ENCODE results near the gene DHX9.

The DHX9 gene

GRCh38 chr1:182839209-182840066, at the start of gene DHX9:
DHX9 (plus strand) TSS chr1:182839347; CDS start chr1:182842567, 3,220 bp downstream.
- Mint-ChIP-seq H3K4me1 (peaks cover 45% of the 10 kb centered on the region), H3K27me3 (no peaks in the 10 kb centered on the region), H3K27ac (peak within 1 kb of the TSS; percentile 91), H3K9me3 (no peaks in the 10 kb centered on the region), H3K36me3 (peaks cover 36% of the 10 kb centered on the region), H3K4me3 (peak within 1 kb of the TSS; percentile 95)
- peak; percentile 93 for ATAC-seq

GRCh38 chr1:182791281-182792179, 47.6 kb upstream of the DHX9 start:
- Mint-ChIP-seq H3K27me3 (no peaks in the 10 kb centered on the region), H3K9me3 (no peaks in the 10 kb centered on the region), H3K36me3 (no peaks in the 10 kb centered on the region), H3K4me3 (no peak overlapping the region), H3K27ac (no peak overlapping the region), H3K4me1 (peaks cover 15% of the 10 kb centered on the region)
- no peak for ATAC-seq

GRCh38 chr1:182794091-182794490, 45.1 kb upstream of the DHX9 start:
- no peaks in the 10 kb centered on the region for H3K27me3 Mint-ChIP-seq
- no peak overlapping the region for H3K27ac Mint-ChIP-seq
- no peaks in the 10 kb centered on the region for H3K36me3 Mint-ChIP-seq
- H3K4me3 Mint-ChIP-seq: no peak overlapping the region
- H3K4me1 Mint-ChIP-seq: peaks cover 15% of the 10 kb centered on the region
- no peaks in the 10 kb centered on the region for H3K9me3 Mint-ChIP-seq
- no peak for ATAC-seq

GRCh38 chr1:182794676-182795201, 44.4 kb upstream of the DHX9 start:
- H3K4me1 Mint-ChIP-seq: peaks cover 14% of the 10 kb centered on the region
- no peak overlapping the region for H3K4me3 Mint-ChIP-seq
- no peak for ATAC-seq
- H3K9me3 Mint-ChIP-seq: no peaks in the 10 kb centered on the region
- no peaks in the 10 kb centered on the region for H3K36me3 Mint-ChIP-seq
- no peak overlapping the region for H3K27ac Mint-ChIP-seq
- H3K27me3 Mint-ChIP-seq: no peaks in the 10 kb centered on the region

- Mint-ChIP-seq H3K9me3 (no peaks in the 10 kb centered on the region), H3K27me3 (no peaks in the 10 kb centered on the region), H3K27ac (no peak overlapping the region), H3K36me3 (no peaks in the 10 kb centered on the region), H3K4me1 (peaks cover 7% of the 10 kb centered on the region), H3K4me3 (no peak overlapping the region)
- ATAC-seq: peak; percentile 24
Measured at GRCh38 chr1:182795563-182796228, 43.5 kb upstream of the DHX9 start.

- Mint-ChIP-seq H3K9me3 (no peaks in the 10 kb centered on the region), H3K27me3 (no peaks in the 10 kb centered on the region), H3K4me1 (no peaks in the 10 kb centered on the region), H3K36me3 (peaks cover 24% of the 10 kb centered on the region), H3K27ac (no peak overlapping the region), H3K4me3 (no peak overlapping the region)
- no peak for ATAC-seq
Measured at GRCh38 chr1:182802006-182802803, 36.9 kb upstream of the DHX9 start.

- H3K27ac Mint-ChIP-seq: no peak overlapping the region
- no peak for ATAC-seq
- no peaks in the 10 kb centered on the region for H3K27me3 Mint-ChIP-seq
- no peaks in the 10 kb centered on the region for H3K4me1 Mint-ChIP-seq
- H3K9me3 Mint-ChIP-seq: no peaks in the 10 kb centered on the region
- no peak overlapping the region for H3K4me3 Mint-ChIP-seq
- peaks cover 30% of the 10 kb centered on the region for H3K36me3 Mint-ChIP-seq
Measured at GRCh38 chr1:182803846-182804245, 35.3 kb upstream of the DHX9 start.

GRCh38 chr1:182806015-182806678, 33.0 kb upstream of the DHX9 start:
- no peaks in the 10 kb centered on the region for H3K4me1 Mint-ChIP-seq
- H3K36me3 Mint-ChIP-seq: peaks cover 30% of the 10 kb centered on the region
- no peaks in the 10 kb centered on the region for H3K27me3 Mint-ChIP-seq

GRCh38 chr1:182807907-182808306, 31.2 kb upstream of the DHX9 start:
- Mint-ChIP-seq H3K27me3 (no peaks in the 10 kb centered on the region), H3K27ac (no peak overlapping the region), H3K9me3 (no peaks in the 10 kb centered on the region), H3K4me3 (no peak overlapping the region), H3K36me3 (peaks cover 37% of the 10 kb centered on the region), H3K4me1 (no peaks in the 10 kb centered on the region)
- ATAC-seq: no peak

More at GRCh38 chr1:182806015-182806678, 33.0 kb upstream of the DHX9 start:
- Mint-ChIP-seq H3K27ac (no peak overlapping the region), H3K4me3 (no peak overlapping the region), H3K9me3 (no peaks in the 10 kb centered on the region)
- ATAC-seq: no peak

GRCh38 chr1:182809414-182809957, 29.7 kb upstream of the DHX9 start:
- Mint-ChIP-seq H3K4me1 (no peaks in the 10 kb centered on the region), H3K27ac (no peak overlapping the region), H3K36me3 (peaks cover 32% of the 10 kb centered on the region), H3K9me3 (no peaks in the 10 kb centered on the region), H3K27me3 (no peaks in the 10 kb centered on the region), H3K4me3 (no peak overlapping the region)
- ATAC-seq: no peak

- ATAC-seq: no peak
- no peak overlapping the region for H3K4me3 Mint-ChIP-seq
Measured at GRCh38 chr1:182811975-182812722, 27.0 kb upstream of the DHX9 start.

GRCh38 chr1:182816863-182817262, 22.3 kb upstream of the DHX9 start:
- Mint-ChIP-seq H3K4me1 (peaks cover 10% of the 10 kb centered on the region), H3K27ac (no peak overlapping the region), H3K9me3 (no peaks in the 10 kb centered on the region), H3K36me3 (peaks cover 33% of the 10 kb centered on the region), H3K4me3 (no peak overlapping the region), H3K27me3 (no peaks in the 10 kb centered on the region)
- ATAC-seq: no peak

More at GRCh38 chr1:182811975-182812722, 27.0 kb upstream of the DHX9 start:
- Mint-ChIP-seq H3K27me3 (no peaks in the 10 kb centered on the region), H3K36me3 (peaks cover 23% of the 10 kb centered on the region), H3K27ac (no peak overlapping the region), H3K9me3 (no peaks in the 10 kb centered on the region), H3K4me1 (no peaks in the 10 kb centered on the region)

- no peaks in the 10 kb centered on the region for H3K9me3 Mint-ChIP-seq
- no peak overlapping the region for H3K4me3 Mint-ChIP-seq
- no peak overlapping the region for H3K27ac Mint-ChIP-seq
- H3K4me1 Mint-ChIP-seq: peaks cover 10% of the 10 kb centered on the region
- H3K27me3 Mint-ChIP-seq: no peaks in the 10 kb centered on the region
- H3K36me3 Mint-ChIP-seq: peaks cover 32% of the 10 kb centered on the region
- peak; percentile 45 for ATAC-seq
Measured at GRCh38 chr1:182817802-182818201, 21.3 kb upstream of the DHX9 start.
